SK-N-SH (cell line): ENCODE data around the gene PGM5.

Experiments
- CTCF ChIP-seq: fragments of 200-600 bp; sonication (generic); IDR thresholded peaks from 2 replicates; pipeline ENCODE4 v1.6.1; 2017; ENCODE audit warnings: antibody characterized with exemption, mild to moderate bottlenecking, moderate library complexity
- EP300 ChIP-seq, 2 experiments: IDR thresholded peaks; 2 replicates each; pipeline versions ENCODE4 v1.4.0 to v1.6.1; 2012; ENCODE audit warnings: borderline replicate concordance in 1 of 2, low read depth in 1 of 2, low read length in 1 of 2
- MXI1 ChIP-seq: IDR thresholded peaks from 2 replicates; pipeline ENCODE4 v1.6.1; 2012; ENCODE audit warnings: mild to moderate bottlenecking, low read depth, low read length, improper control_type of control experiment
- PBX3 ChIP-seq: IDR thresholded peaks from 2 replicates; pipeline ENCODE4; 2012
- POLR2AphosphoS5 ChIP-seq: IDR thresholded peaks from 2 replicates; pipeline ENCODE4 v1.6.1; 2012; ENCODE audit warnings: low read depth, low read length

- no peak for TF ChIP-seq PBX3
- no peak for TF ChIP-seq MXI1
- no peak for TF ChIP-seq POLR2AphosphoS5
- TF ChIP-seq CTCF, result no peak
- TF ChIP-seq EP300 (IDR thresholded peaks at IDR 0.05; ENCODE audit: borderline replicate concordance in 1 of 2, low read depth in 1 of 2, low read length in 1 of 2), result no peak
Measured at GRCh38 chr9:68546596-68547390, 190.4 kb downstream of the PGM5 start.
